ENCODE results near the gene DOCK11. TPM values are rescaled to one million over a fixed set of nuclear protein-coding genes. Genes with fewer than 3 reads are reported as not detected.

The DOCK11 gene
- total and polyA plus RNA-seq, 9 of the 15 experiments (the other 6 are each of a cell fraction or from before 2014, with no cell fraction given) = 41.8 to 77.8 (median 50.9) TPM

DNA sequence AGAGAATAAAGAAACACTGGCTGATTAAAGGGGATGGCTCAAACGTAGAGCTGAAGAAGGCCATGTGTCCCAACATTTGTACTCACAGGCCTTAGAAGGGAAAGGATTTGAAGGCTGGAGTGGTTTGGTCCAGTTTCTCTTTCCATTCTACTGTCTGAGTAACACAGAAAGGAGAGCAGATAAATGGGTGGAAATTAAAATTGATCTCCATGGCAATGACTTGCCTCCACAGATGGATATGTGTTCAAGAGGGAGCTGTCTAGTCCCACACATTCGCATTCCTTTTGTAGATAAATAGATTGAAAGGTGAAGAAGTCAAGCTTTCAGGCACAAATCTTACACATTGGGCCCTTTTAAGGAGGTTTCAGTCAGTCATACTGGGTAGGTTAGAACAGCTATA is 74.6 kb downstream of the DOCK11 start (continued):
- no peak for TF ChIP-seq SRSF3 (IDR thresholded peaks at IDR 0.05; ENCODE audit: insufficient read depth, low read length)
- TF ChIP-seq SAFB (IDR thresholded peaks at IDR 0.05; ENCODE audit: borderline replicate concordance, low read depth, low read length) = no peak

DNA sequence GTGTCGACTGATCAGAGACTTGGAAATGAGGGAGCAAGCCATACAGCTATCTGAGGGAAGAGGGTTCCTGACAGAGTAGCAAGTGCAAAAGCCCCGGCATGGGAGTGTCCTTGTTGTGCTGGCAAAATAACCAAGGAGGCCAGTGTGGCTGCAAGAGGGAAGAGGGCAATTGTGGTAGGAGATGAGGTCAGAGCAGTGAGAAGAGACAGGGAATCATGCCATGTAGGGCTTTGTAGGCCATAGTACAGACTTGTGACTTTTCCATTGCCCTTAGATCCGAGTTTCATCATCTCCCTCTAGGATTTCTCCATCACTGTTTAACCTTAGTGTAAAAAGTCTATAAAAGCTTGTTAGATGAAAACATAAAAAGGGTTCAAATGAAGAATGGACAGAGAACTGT is 76.2 kb downstream of the DOCK11 start:
- BruUV-seq (replicated peaks) = no TSS peak
- Histone ChIP-seq H3K4me1 (replicated peaks in 1 of 2; ENCODE audit: control insufficient read depth in 2 of 2, insufficient read depth in 2 of 2, low read length in 2 of 2) (no peaks in the 10 kb centered on the region), H3K4me3 (no peak overlapping the region), H2AFZ (ENCODE audit: low read depth, low read length) (no peak overlapping the region), H3K4me2 (ENCODE audit: insufficient read depth, low read length) (no peak overlapping the region), H3K27ac (ENCODE audit: extremely low read depth, low read depth, low read length) (no peak overlapping the region), H3K27me3 (ENCODE audit: control insufficient read depth in 2 of 2, insufficient read depth in 2 of 2, low read length in 2 of 2) (no peaks in the 10 kb centered on the region), H3K9me1 (ENCODE audit: control insufficient read depth, insufficient read depth, low read length) (no peaks in the 10 kb centered on the region), H3K79me2 (ENCODE audit: control insufficient read depth, insufficient read depth, low read length) (no peaks in the 10 kb centered on the region), H3K9ac (ENCODE audit: insufficient read depth in 1 of 2, low read depth in 2 of 2, low read length in 2 of 2) (no peak overlapping the region), H4K20me1 (replicated peaks; ENCODE audit: control insufficient read depth, insufficient read depth, low read length) (no peaks in the 10 kb centered on the region), H3K9me3 (replicated peaks; ENCODE audit: control insufficient read depth, insufficient read depth, low read depth, low read length) (no peaks in the 10 kb centered on the region), H3K36me3 (ENCODE audit: control insufficient read depth, insufficient read depth, low read length) (peaks cover 89% of the 10 kb centered on the region)
- ChIA-PET CTCF (ENCODE audit: low intra/inter-chr PET ratio) (no interaction called here), POLR2A (interaction anchor here (0.6 to 1.1 kb wide), 2 partner anchors 10 to 1189 kb away, joined by 3 read pairs; no protein-coding TSS in a partner anchor)
- FAIRE-seq (no peak), DNase-seq (ENCODE audit: extremely low read depth in 1 of 4, low spot score in 3 of 4) (no peak), ATAC-seq (no peak)
- in situ Hi-C loops (cut with MboI) = no loop called here
- intact Hi-C loops (cut with micrococcal nuclease) = no loop called here
- WGBS (ENCODE audit: insufficient coverage, low coverage, missing lambda C conversion rate) = 89% methylated on average over 3 of the region's 3 CpGs
- TF ChIP-seq CBX8 (IDR thresholded peaks at IDR 0.05; ENCODE audit: borderline replicate concordance, extremely low read depth, low read depth, low read length, poor library complexity, severe bottlenecking) (no peak), ETS2 (tag; IDR thresholded peaks at IDR 0.05; ENCODE audit: borderline replicate concordance, poor library complexity, severe bottlenecking) (no peak), NFXL1 (CRISPR knock-in tag; IDR thresholded peaks at IDR 0.05) (no peak), NUFIP1 (IDR thresholded peaks at IDR 0.05; ENCODE audit: partially characterized antibody) (no peak), KLF6 (CRISPR knock-in tag; IDR thresholded peaks at IDR 0.05; ENCODE audit: borderline replicate concordance) (no peak), ZC3H11A (IDR thresholded peaks at IDR 0.05; ENCODE audit: low read depth, low read length) (no peak), CHD1 (IDR thresholded peaks at IDR 0.05; ENCODE audit: low read length) (no peak), MEIS2 (IDR thresholded peaks at IDR 0.05; ENCODE audit: partially characterized antibody) (no peak), ZFPM2 (CRISPR knock-in tag; IDR thresholded peaks at IDR 0.05) (no peak), ZNF830 (CRISPR knock-in tag; IDR thresholded peaks at IDR 0.05) (no peak), ZNF24 (IDR thresholded peaks at IDR 0.05) (no peak)
- TF ChIP-seq, protein P1, sequence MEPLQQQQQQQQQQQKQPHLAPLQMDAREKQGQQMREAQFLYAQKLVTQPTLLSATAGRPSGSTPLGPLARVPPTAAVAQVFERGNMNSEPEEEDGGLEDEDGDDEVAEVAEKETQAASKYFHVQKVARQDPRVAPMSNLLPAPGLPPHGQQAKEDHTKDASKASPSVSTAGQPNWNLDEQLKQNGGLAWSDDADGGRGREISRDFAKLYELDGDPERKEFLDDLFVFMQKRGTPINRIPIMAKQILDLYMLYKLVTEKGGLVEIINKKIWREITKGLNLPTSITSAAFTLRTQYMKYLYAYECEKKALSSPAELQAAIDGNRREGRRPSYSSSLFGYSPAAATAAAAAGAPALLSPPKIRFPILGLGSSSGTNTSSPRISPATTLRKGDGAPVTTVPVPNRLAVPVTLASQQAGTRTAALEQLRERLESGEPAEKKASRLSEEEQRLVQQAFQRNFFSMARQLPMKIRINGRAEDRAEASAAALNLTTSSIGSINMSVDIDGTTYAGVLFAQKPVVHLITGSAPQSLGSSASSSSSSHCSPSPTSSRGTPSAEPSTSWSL (CRISPR knock-in tag; IDR thresholded peaks at IDR 0.05; ENCODE audit: borderline replicate concordance) = no peak
- TF ChIP-seq, protein P2, sequence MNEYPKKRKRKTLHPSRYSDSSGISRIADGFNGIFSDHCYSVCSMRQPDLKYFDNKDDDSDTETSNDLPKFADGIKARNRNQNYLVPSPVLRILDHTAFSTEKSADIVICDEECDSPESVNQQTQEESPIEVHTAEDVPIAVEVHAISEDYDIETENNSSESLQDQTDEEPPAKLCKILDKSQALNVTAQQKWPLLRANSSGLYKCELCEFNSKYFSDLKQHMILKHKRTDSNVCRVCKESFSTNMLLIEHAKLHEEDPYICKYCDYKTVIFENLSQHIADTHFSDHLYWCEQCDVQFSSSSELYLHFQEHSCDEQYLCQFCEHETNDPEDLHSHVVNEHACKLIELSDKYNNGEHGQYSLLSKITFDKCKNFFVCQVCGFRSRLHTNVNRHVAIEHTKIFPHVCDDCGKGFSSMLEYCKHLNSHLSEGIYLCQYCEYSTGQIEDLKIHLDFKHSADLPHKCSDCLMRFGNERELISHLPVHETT (CRISPR knock-in tag; conservative IDR thresholded peaks at IDR 0.05 in 1 of 2, IDR thresholded peaks at IDR 0.05 in 1 of 2) = no peak
- TF ChIP-seq, protein P3, sequence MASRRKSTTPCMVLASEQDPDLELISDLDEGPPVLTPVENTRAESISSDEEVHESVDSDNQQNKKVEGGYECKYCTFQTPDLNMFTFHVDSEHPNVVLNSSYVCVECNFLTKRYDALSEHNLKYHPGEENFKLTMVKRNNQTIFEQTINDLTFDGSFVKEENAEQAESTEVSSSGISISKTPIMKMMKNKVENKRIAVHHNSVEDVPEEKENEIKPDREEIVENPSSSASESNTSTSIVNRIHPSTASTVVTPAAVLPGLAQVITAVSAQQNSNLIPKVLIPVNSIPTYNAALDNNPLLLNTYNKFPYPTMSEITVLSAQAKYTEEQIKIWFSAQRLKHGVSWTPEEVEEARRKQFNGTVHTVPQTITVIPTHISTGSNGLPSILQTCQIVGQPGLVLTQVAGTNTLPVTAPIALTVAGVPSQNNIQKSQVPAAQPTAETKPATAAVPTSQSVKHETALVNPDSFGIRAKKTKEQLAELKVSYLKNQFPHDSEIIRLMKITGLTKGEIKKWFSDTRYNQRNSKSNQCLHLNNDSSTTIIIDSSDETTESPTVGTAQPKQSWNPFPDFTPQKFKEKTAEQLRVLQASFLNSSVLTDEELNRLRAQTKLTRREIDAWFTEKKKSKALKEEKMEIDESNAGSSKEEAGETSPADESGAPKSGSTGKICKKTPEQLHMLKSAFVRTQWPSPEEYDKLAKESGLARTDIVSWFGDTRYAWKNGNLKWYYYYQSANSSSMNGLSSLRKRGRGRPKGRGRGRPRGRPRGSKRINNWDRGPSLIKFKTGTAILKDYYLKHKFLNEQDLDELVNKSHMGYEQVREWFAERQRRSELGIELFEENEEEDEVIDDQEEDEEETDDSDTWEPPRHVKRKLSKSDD (conservative IDR thresholded peaks at IDR 0.05; ENCODE audit: low read length) = no peak
